GM21423 (cell line): Measurements from ENCODE around the gene CDC45.

Experiments
- ATAC-seq: cut with Tn5 transposase; IDR thresholded peaks from one replicate; pipeline ENCODE4 v1.9.1; 2021; ENCODE audit warnings: mild to moderate bottlenecking, moderate library complexity; ENCODE audit not compliant: unreplicated experiment

The CDC45 gene

DNA sequence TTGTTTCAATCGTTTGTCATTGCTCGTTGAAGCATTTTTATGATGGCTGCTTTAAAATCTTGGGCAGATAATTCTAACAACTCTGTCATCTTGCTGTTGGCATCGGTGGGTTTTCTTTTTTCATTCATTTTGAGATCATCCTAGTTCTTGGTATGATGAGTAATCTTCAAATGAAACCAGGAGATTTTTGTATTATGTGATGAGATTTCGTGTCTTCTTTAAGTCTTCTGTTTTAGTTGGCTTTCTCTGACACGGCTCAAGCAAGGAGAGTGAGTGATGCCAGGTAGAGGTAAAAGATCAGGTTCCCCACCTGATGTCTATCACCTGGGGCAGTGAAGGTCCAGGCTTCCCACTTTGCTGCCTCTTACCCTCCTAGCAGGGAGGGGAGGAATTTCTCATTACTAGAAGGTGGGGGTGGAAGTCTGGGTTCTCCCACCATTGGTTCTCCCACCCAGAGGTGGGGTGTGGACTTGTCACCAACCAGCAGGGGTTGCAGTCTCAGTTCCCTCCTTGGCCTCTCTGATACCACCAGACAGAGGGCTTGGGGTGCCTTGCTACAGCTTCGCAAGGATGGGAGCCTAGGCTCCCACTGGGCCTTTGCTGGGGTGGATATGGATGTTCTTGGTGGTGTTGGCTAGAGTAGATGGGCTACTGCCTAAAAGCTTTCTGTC lies 12.9 kb downstream of the CDC45 start:
- ATAC-seq = no peak

DNA sequence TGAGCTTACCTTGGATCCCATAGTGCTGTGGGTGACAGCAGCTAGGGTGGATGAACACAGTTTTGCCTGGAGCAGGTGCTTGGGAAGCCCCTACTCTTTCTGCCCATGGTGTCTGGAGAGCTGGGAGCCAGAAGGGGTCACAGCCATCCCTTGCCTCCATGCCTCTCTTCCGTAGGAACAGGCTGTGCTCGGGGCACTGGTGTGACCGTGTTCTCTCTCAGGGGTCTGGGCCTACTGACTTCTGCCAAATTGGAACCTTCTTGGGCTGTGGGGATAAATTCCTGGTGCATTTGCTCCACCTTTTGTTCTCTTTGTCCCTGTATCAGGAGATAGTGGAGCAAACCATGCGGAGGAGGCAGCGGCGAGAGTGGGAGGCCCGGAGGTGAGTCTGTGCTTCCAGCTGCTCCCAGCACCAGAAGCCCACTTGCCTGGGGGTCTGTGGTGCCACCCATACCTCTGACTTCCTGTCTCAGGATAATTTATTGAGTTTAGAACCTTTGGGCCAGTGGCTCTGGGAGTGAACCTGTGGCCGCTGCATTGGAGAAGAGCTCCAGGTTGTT lies 14.4 kb downstream of the CDC45 start:
- ATAC-seq = no peak

GRCh38 chr22:19494676-19495173 lies 15.0 kb downstream of the CDC45 start:
- ATAC-seq = no peak

DNA sequence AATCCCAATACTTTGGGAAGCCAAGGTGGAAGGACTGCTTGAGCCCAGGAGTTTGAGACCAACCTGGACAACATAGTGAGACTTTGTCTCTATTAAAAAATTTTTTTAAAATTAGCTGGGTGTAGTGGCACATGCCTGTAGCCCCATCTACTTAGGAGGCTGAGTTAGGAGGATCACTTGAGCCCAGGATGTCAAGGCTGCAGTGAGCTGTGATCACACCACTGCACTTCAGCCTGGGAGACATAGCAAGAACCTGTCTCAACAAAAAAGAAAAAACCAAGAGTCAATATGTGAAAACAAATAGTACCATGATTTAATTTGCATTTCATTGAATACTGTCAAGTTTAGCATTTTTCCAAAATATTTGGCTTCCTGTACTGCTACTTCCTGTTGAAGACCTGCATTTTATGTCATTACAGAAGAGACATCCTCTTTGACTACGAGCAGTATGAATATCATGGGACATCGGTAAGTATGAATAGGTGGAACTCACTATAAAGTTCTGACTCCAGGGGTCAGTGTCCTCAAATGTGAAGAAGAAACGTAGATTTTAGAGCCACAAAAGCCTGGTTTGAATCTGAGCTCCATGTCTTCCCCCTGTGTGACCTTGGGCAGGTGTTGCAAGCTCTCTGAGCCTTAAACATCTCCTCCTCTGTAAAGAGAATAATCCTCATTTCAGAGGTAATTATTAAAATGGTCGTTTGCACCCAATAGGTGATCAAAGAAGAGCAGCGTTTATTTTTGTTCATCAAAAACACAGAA lies 16.0 kb downstream of the CDC45 start:
- no peak for ATAC-seq

DNA sequence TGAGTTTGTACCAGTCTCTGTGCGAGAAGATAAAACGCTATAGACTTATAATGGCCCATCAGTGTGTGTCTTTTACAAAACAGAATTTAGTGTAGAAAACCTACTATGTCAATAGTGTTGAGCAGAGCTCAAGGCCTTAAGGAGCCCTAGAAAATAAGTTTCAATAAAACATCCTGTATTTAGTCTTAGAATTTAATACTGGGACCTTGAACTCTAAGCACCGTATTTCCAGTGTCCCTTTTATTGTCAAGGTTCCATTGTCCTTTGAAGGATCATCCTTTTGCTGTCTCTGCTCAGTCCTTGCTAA lies 16.6 kb downstream of the CDC45 start:
- no peak for ATAC-seq

- no peak for ATAC-seq
Measured at GRCh38 chr22:19497245-19497644, 17.5 kb downstream of the CDC45 start.

- ATAC-seq = no peak
Measured at GRCh38 chr22:19498154-19498865, 18.6 kb downstream of the CDC45 start.

- no peak for ATAC-seq
Measured at GRCh38 chr22:19498866-19499190, 19.1 kb downstream of the CDC45 start.

GRCh38 chr22:19499236-19499879 lies 19.6 kb downstream of the CDC45 start:
- no peak for ATAC-seq

DNA sequence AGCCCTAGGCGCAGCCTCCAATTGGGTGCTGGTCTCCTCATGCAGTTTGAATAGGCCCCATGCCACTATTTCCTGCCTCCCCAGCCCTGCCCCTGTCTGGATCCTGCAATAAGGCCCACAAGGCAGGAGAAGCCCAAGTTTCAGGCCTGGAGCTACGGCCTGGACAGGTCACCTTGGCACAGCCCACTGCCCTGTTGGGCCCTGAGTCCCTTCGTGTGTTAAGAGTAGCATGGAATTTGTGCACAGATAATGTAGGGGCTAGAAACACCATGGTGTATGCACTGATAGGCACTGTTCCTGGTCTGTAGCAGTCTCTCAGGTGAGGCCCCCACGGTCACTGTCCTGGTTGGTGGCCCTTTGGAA lies 20.1 kb downstream of the CDC45 start:
- no peak for ATAC-seq

GRCh38 chr22:19501897-19502447 lies 22.3 kb downstream of the CDC45 start:
- ATAC-seq = no peak

GRCh38 chr22:19503367-19503766 lies 23.6 kb downstream of the CDC45 start:
- ATAC-seq = no peak

GRCh38 chr22:19503869-19504268 lies 24.1 kb downstream of the CDC45 start:
- no peak for ATAC-seq

GRCh38 chr22:19504900-19505734 lies 25.4 kb downstream of the CDC45 start:
- no peak for ATAC-seq

DNA sequence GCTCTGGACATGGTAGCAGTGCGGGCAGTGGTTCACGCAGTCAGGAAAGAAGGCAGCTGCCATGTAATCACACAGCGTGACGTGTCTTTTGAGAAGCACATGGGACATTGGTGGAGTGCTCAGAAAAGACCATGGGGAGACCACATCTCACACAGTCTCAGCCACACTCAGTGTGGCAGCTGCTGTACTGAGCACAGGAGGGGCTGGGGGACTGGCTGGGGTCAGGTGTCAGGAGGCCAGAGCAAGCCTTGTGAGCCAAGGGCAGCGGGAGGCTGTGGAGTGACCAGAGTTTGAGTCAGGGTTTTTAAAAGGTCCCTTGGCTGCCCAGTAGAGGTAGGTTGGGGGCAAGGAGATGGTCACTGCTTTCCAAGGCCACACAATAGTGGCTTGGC lies 26.0 kb downstream of the CDC45 start:
- no peak for ATAC-seq

GRCh38 chr22:19506212-19506611 lies 26.5 kb downstream of the CDC45 start:
- ATAC-seq = no peak

DNA sequence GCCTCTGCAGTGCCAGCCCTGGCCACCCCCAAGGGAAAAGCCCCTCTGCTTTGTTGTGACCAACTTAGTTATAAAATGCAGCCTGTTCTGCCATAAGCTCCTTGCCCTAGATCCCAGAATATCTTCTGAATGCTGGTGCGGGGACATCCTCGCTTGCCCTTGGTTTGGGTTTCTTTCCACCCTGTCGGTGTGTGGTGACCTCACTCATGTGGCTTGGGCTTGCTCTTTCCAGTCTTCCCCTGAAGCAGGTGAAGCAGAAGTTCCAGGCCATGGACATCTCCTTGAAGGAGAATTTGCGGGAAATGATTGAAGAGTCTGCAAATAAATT lies 27.8 kb downstream of the CDC45 start:
- ATAC-seq = no peak

GRCh38 chr22:19508024-19508776 lies 28.5 kb downstream of the CDC45 start:
- ATAC-seq = no peak

DNA sequence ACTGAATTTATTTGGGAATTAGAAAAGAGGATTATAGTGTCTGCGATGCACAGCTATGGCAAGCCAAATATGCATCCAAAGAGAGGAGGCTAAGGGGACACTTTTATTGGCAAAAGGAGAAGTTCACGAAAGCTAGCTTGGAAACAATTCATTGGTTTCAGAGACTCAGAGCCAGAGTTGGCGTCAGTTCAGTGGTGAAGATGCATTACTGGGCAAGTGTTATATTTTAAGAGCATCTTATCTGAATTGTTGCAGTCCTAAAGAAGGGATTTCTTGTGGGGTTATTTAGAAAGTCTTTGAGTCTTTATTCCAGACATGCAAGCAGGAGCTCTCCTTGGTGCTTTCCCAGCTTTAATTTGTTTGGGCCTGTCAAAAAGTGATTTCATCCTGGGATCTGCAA lies 29.5 kb downstream of the CDC45 start:
- ATAC-seq = no peak

- ATAC-seq = no peak
Measured at GRCh38 chr22:19509923-19510322, 30.2 kb downstream of the CDC45 start.
